Fibroblast of villous mesenchyme (primary cell): Measurements from ENCODE around the gene STAG3. TPM values are rescaled to one million over a fixed set of nuclear protein-coding genes. Genes with fewer than 3 reads are reported as not detected.

Experiments used
- DNase-seq: peaks from one replicate; pipeline ENCODE4 v3.0.0-alpha.2; 2010; ENCODE audit warnings: low read depth
- H3K4me3 ChIP-seq: 2 replicates; pipeline ENCODE4 v1.5.1; 2011; ENCODE audit warnings: low read depth, mild to moderate bottlenecking, low read length
- CTCF ChIP-seq: IDR thresholded peaks from 2 replicates; pipeline ENCODE4 v1.5.1; 2012; ENCODE audit warnings: low read depth, mild to moderate bottlenecking, low read length; ENCODE audit not compliant: insufficient read depth
- total RNA-seq: library from RNA; depleted of rRNA; stranded (reverse); fragments of >200 nt; gene quantifications from 2 replicates; pipeline ENCODE4 v1.2.3, GENCODE V29; 2012

The STAG3 gene
- total RNA-seq, 1 donor = under 0.01 TPM

DNA sequence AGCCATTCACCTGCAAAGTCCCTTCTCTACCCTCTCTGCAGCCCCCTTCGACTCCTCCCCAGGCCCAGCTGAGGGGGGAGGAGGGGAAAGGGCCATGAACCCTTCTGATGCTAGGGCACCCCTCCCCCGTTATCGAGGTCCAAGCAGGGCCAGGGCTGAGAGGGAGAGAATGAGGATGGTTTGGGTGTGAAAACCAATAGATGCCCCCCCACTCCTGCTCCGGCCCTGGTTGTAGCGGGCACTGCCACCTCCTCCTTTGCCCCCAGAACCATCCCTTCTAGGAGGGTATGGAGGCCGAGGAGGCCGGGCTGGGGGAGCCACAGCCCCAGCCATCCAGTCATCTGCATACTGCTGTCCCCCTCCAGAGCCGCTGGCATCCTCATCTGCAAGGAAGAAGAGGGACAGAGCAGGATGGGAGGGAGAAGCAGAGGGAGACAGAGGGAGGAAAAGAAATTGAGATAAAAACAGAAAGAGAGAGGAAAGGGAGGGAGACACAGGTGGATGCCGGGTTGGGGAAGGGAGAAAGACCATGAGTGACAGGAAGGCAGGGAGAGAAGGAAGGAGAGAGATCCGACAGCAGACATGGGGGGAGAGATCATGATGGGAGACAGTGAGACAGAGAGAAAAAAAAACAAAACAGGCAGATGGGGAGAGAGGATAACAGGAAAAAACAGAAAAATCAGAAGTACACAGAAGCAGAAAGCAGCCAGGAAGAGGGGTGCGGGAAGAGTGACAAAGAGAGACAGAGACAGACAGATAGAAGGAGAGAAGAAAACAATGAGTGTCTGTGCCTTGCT, 7.4 kb upstream of the STAG3 start:
- TF ChIP-seq CTCF = no peak
- DNase-seq = no peak
- no peak overlapping the region for H3K4me3 ChIP-seq

DNA sequence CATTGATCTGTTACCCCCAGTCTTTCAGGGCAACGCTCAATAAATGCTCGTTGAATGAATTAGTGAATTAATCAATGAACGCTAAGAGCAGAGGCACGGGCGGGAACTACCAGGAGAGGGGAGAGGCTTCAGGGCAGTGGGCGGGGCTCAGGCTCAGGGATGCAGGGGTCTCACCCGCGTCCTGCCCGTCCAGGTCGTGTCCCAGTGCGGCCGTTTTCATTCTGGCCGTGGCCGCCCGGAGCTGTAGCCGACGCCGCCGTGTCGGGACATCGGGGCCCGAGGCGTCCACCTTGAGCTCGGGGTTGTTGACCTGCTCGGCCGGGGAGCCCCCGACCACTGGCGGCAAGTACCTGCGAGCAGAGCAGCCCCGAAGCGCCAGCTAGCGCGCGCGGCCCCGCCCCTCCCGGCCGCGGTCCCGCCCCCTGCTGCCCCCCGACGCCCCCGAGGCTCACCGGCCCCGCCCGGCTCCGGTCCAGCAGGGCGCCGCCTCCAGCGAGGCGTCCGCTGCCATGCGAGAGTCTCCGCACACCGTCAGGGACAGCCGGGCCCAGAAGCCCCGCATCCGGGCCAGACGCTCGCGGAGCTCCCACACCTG, 6.5 kb upstream of the STAG3 start:
- peak overlapping the region; percentile 45 for H3K4me3 ChIP-seq
- TF ChIP-seq CTCF = no peak
- no peak for DNase-seq

GRCh38 chr7:100171840-100172239, 5.9 kb upstream of the STAG3 start:
- DNase-seq = no peak
- no peak for TF ChIP-seq CTCF
- no peak overlapping the region for H3K4me3 ChIP-seq

- H3K4me3 ChIP-seq = no peak overlapping the region
- no peak for TF ChIP-seq CTCF
- no peak for DNase-seq
These were observed 3.8 kb upstream of the STAG3 start for GRCh38 chr7:100173806-100174495.

DNA sequence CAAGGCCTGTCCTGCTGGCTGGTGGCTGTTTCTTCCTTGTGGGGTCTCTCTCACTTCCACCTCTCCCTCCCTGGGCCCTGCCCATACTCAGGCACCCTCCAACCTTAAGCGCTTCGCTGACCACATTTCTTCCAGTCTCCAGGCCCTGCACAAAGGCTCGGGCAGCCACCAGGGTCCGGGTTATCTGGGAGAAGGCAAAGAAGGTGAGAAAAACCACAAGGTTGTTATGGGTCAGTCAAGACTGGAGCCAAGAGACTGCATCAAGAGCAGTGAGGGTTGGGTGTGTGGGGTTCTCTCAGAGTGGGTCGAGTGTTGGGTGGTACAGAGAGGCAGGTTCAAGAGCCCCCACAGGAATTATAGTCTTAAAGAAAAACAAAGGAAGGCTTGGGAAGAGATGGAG, 3.1 kb upstream of the STAG3 start:
- DNase-seq = no peak
- TF ChIP-seq CTCF = no peak
- no peak overlapping the region for H3K4me3 ChIP-seq

- no peak for DNase-seq
- no peak overlapping the region for H3K4me3 ChIP-seq
- TF ChIP-seq CTCF = no peak
These were observed 2.3 kb upstream of the STAG3 start for GRCh38 chr7:100175296-100175935.
